Activated naive CD4-positive, alpha-beta T cell treated with anti-CD3 and anti-CD28 coated beads, Interleukin-2, amount 10 ng/mL, durations not matched to agents 7 days and 5 days (primary cell): ENCODE data around the gene P3H2.

Experiments used
- CTCF ChIA-PET: fragments of 350-600 bp; sonication (Branson Sonifier 250); formaldehyde crosslinking; loops from one replicate; lab custom pipeline; 2021; ENCODE audit warnings: antibody characterized with exemption; lab: Charles Lee
- DNase-seq: peaks from one replicate; pipeline ENCODE4 v3.0.0-alpha.2; 2020
- H3K27ac Mint-ChIP-seq: one replicate; pipeline ENCODE4 v1.8.0; 2021; ENCODE audit warnings: mild to moderate bottlenecking, moderate library complexity, mixed read lengths
- H3K27me3 Mint-ChIP-seq: one replicate; pipeline ENCODE4 v1.8.0; 2021; ENCODE audit warnings: mild to moderate bottlenecking, mixed read lengths
- H3K36me3 Mint-ChIP-seq: one replicate; pipeline ENCODE4 v1.8.0; 2021; ENCODE audit warnings: mixed read lengths
- H3K4me1 Mint-ChIP-seq: one replicate; pipeline ENCODE4 v1.8.0; 2021; ENCODE audit warnings: mixed read lengths
- H3K4me3 Mint-ChIP-seq: one replicate; pipeline ENCODE4 v1.8.0; 2021; ENCODE audit warnings: mild to moderate bottlenecking, moderate library complexity, mixed read lengths
- H3K9me3 Mint-ChIP-seq: one replicate; pipeline ENCODE4 v1.8.0; 2021; ENCODE audit warnings: mixed read lengths

The P3H2 gene

GRCh38 chr3:189911001-189911400, 209.7 kb downstream of the P3H2 start:
- Mint-ChIP-seq H3K9me3 (no peaks in the 10 kb centered on the region), H3K27ac (no peak overlapping the region), H3K4me3 (no peak overlapping the region), H3K27me3 (no peaks in the 10 kb centered on the region), H3K4me1 (no peaks in the 10 kb centered on the region), H3K36me3 (no peaks in the 10 kb centered on the region)
- DNase-seq: no peak
- CTCF ChIA-PET: no interaction called here

GRCh38 chr3:189909573-189909972, 211.1 kb downstream of the P3H2 start:
- Mint-ChIP-seq H3K27ac (no peak overlapping the region), H3K27me3 (no peaks in the 10 kb centered on the region), H3K36me3 (no peaks in the 10 kb centered on the region), H3K4me1 (no peaks in the 10 kb centered on the region), H3K4me3 (no peak overlapping the region), H3K9me3 (no peaks in the 10 kb centered on the region)
- CTCF ChIA-PET: no interaction called here
- DNase-seq: no peak

GRCh38 chr3:189909139-189909538, 211.6 kb downstream of the P3H2 start:
- Mint-ChIP-seq H3K36me3 (no peaks in the 10 kb centered on the region), H3K27me3 (no peaks in the 10 kb centered on the region), H3K9me3 (no peaks in the 10 kb centered on the region), H3K4me3 (no peak overlapping the region), H3K4me1 (no peaks in the 10 kb centered on the region), H3K27ac (no peak overlapping the region)
- no peak for DNase-seq
- CTCF ChIA-PET: no interaction called here

- Mint-ChIP-seq H3K4me3 (no peak overlapping the region), H3K27me3 (no peaks in the 10 kb centered on the region), H3K4me1 (no peaks in the 10 kb centered on the region), H3K27ac (no peak overlapping the region), H3K36me3 (no peaks in the 10 kb centered on the region), H3K9me3 (no peaks in the 10 kb centered on the region)
- CTCF ChIA-PET: no interaction called here
- DNase-seq: no peak
These were observed 212.1 kb downstream of the P3H2 start for GRCh38 chr3:189908646-189909045.

GRCh38 chr3:189907803-189908202, 212.9 kb downstream of the P3H2 start:
- Mint-ChIP-seq H3K27me3 (no peaks in the 10 kb centered on the region), H3K9me3 (no peaks in the 10 kb centered on the region), H3K36me3 (no peaks in the 10 kb centered on the region), H3K27ac (no peak overlapping the region), H3K4me3 (no peak overlapping the region), H3K4me1 (no peaks in the 10 kb centered on the region)
- CTCF ChIA-PET: no interaction called here
- no peak for DNase-seq
